GM18511 (cell line): Measurements from ENCODE around the gene TIFAB.

Experiments used
- ATAC-seq: cut with Tn5 transposase; IDR thresholded peaks from one replicate; pipeline ENCODE4 v1.9.1; 2021; ENCODE audit warnings: mild to moderate bottlenecking, moderate library complexity; ENCODE audit not compliant: unreplicated experiment

The TIFAB gene

GRCh38 chr5:135444360-135444759 lies 7.8 kb downstream of the TIFAB start:
- no peak for ATAC-seq

- ATAC-seq: no peak
These were observed 8.8 kb downstream of the TIFAB start for GRCh38 chr5:135443161-135443960.

GRCh38 chr5:135442431-135443160 lies 9.6 kb downstream of the TIFAB start:
- no peak for ATAC-seq

GRCh38 chr5:135441919-135442318 lies 10.2 kb downstream of the TIFAB start:
- ATAC-seq: no peak

- ATAC-seq: no peak
These were observed 10.8 kb downstream of the TIFAB start for GRCh38 chr5:135441350-135441831.

GRCh38 chr5:135440916-135441315 lies 11.2 kb downstream of the TIFAB start:
- ATAC-seq: no peak

- ATAC-seq: no peak
These were observed 12.6 kb downstream of the TIFAB start for GRCh38 chr5:135439231-135440205.

GRCh38 chr5:135438636-135439221 lies 13.4 kb downstream of the TIFAB start:
- ATAC-seq: no peak

GRCh38 chr5:135437796-135438560 lies 14.2 kb downstream of the TIFAB start:
- no peak for ATAC-seq

GRCh38 chr5:135437422-135437795 lies 14.7 kb downstream of the TIFAB start:
- ATAC-seq: no peak

GRCh38 chr5:135436951-135437418 lies 15.2 kb downstream of the TIFAB start:
- no peak for ATAC-seq

- no peak for ATAC-seq
These were observed 16.5 kb downstream of the TIFAB start for GRCh38 chr5:135435467-135436330.

GRCh38 chr5:135434591-135435466 lies 17.3 kb downstream of the TIFAB start:
- no peak for ATAC-seq

GRCh38 chr5:135433681-135434426 lies 18.3 kb downstream of the TIFAB start:
- no peak for ATAC-seq

- no peak for ATAC-seq
These were observed 20.0 kb downstream of the TIFAB start for GRCh38 chr5:135432113-135432512.

GRCh38 chr5:135430135-135430437 lies 22.1 kb downstream of the TIFAB start:
- ATAC-seq: no peak
